Measurements from ENCODE around the gene CDH5. TPM values are rescaled to one million over a fixed set of nuclear protein-coding genes. Genes with fewer than 3 reads are reported as not detected.

The CDH5 gene
- total RNA-seq, 1 donor from 2014 or later: not detected

DNA sequence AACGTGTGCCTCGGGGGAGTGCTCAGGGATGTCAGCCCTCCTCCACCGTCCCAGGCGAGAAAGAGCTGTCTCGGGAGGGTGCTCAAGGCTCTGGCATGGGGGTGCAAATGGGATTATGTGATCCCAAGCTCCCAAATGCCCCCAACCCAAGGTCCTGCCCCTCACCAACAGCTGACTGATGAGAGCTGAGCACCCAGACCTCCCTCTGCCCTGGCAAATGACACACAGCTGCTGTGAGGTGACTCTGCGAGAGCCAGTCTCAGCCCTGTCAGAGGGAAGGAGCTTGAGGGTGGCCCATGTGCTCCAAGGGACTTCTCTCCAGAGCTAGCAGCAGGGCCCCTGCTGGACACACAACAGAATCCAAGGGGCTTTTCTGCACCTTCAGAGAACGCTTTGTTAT is 7.7 kb downstream of the CDH5 start:
- intact Hi-C loops (cut with micrococcal nuclease): no loop called here

- intact Hi-C loops (cut with micrococcal nuclease): no loop called here
Observed at GRCh38 chr16:66375451-66375850, 9.0 kb downstream of the CDH5 start.

- intact Hi-C loops (cut with micrococcal nuclease): no loop called here
Observed at GRCh38 chr16:66376114-66376513, 9.6 kb downstream of the CDH5 start.

DNA sequence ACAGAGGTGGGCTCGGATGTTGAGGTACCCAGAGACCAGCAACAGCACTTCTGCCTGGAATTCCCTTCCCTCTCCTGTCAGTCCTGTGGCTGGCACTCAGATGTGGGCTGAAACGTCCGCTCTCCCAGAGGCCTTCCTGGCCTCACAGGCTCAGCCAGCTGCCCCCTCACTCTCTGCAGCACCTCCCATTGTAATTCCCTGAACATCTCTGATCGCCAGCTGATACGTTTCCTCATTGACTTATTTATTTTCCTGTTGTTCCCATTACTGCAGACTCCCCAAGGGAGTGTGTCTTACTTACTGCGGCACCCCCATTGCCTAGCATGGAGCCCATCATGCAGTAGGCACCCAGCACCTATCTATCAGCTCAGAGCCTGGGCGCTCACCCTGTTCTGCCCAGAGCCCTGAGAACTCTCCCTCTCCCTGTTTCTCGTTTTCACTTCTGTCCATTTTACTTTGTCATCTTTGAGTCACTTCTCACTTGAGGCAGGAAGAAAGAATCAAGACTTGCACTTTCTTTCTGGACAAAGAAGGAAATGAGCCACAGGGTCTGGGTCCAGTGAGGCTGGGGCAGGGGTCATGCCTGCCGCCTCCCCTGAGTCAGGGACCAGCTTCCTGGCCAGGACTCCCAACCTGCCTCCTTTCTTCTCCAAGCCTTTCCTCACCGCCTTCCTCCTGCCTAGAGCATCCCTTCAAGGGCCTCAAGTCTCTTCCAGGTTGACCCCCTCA is 10.2 kb downstream of the CDH5 start:
- intact Hi-C loops (cut with micrococcal nuclease): no loop called here

- intact Hi-C loops (cut with micrococcal nuclease): no loop called here
Observed at GRCh38 chr16:66377324-66377723, 10.8 kb downstream of the CDH5 start.

DNA sequence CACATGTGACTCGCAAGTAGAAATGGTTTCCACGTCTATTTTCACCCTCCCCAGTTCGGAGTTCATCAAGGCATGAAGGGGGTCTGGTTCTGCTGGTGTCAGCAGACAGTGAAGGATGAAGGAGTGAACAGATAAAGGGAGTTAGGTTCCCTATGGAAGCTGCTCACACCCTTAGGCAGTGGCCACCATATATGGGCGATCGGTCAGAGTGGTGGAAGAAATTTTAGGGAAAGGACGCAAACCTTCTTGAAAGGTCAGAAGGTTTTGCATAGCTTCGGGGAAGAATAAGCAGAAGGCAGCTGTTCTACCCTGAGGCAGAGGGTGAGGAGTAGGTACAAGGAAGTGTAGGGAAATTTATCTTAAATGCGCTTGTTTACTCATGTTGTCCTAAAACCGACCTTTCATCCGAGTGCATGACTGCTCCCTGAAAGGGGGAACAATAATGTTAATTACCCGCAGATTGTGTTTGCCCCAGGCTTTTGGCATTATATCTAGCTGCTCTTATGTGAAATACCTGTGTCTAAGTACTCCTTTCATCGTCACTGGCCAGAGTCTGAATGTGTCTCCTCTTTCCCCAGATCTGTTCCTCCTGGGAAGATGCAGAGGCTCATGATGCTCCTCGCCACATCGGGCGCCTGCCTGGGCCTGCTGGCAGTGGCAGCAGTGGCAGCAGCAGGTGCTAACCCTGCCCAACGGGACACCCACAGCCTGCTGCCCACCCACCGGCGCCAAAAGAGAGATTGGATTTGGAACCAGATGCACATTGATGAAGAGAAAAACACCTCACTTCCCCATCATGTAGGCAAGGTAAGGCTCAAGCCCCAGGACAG is 12.5 kb downstream of the CDH5 start:
- intact Hi-C loops (cut with micrococcal nuclease): no loop called here

DNA sequence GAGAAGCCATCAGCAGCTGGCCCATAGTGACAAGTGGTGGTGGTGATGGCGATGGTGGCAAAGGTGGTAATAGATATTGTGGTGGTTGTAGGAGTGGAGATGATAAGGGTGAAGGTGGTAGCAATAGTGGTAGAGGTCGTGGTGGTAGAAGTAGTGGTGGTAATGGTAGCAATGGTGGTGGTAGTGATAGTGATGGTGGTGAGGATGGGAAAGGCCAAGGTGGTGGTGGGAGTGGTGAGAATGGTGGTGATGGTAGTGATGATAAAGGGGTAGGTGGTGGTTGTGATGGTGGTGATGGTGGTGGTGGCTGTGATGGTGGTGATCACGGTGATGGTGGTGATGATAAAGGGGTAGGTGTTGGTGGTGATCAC is 13.1 kb downstream of the CDH5 start:
- intact Hi-C loops (cut with micrococcal nuclease): no loop called here

DNA sequence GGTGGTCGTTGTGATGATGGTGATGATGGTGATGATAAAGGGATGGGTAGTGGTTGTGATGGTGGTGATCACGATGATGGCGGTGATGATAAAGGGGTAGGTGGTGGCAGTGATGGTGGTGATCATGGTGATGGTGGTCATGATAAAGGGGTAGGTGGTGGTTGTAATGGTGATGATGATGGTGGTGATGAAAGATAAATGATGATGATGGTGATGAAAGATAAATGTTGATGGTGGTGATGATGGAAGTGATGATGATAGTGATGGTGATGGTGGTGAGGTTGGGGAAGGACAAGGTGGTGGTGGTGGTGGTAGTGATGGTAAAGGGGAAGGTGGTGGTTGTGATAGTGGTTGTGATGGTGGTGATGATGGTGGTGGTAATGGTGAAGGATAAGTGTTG is 13.9 kb downstream of the CDH5 start:
- intact Hi-C loops (cut with micrococcal nuclease): no loop called here

DNA sequence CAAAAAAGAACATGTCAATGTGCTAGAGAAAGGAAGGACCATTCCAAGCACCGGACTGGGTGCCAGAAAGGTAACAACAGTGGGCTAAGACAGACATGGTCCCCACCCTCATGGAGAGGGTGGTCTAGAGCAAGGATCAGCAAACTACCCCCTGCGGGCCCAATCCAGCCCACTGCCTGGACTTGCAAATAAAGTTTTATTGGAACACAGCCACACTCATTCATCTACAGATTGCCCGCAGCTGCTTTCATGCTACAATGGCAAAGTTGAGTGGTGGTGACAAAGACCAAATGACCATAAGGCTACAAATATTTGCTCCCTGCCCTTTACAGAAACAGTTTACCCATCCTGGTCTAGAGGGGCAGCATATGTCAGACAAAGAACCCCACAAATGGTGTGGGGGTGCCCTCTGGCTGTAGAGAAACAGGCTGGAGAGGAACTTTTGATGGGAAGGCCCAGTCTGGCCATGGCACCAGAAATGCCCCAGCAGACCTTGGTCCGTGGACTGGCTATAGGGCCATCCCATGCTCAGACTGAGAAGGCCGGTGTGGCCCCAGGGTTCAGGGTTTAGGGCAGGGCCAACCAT is 15.2 kb downstream of the CDH5 start:
- intact Hi-C loops (cut with micrococcal nuclease): no loop called here

DNA sequence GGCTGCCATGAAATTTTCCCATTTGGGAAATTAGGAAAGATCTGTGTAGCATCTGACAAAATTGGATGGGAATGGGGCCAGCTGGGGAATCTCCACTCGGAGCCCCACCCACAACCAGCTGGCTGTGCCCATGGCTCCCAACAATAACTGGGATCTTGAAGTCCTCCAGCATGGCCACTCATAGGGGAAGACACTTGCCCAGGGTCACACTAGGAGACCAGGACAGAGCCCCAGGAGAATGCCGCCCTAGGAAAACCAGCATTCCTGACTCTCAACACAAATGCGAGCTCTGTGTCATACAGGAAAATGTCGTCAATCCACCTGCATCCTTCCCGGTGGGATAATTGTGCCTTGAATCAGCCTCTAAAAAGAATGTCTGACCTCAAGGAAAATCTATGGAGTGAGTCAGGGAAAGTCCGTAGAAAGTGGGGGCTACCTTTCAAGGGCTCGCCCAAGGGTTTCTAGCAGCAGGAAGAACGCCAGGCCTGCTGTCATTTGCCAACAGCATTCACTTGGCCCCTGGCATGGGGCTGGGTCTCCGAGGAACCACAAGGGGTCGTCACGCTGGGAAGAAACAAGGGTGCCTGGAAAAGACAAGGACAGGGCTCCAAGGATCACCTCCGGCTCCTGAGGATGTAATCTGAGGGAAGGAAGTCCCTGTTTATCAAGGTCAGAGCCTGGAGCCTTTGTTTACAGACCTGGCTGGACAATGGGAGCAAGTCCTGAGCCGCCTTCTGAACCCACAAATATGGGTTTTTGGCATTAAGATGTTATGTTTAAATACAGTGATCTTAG is 15.9 kb downstream of the CDH5 start:
- intact Hi-C loops (cut with micrococcal nuclease): no loop called here

DNA sequence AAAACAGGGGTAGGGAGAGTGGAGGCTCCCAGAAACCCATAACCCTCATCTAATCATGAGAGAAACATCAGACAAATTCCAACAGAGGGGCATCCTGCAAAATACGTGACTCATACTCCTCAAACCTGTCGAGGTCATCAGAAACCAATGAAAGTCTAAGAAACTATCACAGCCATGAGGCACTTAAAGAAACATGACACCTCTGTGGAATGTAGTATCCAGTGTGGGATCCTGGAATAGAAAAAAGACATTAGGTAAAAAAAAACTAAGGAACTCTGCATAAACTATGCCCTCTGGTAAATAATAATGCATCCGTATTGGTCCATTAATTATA is 16.4 kb downstream of the CDH5 start:
- intact Hi-C loops (cut with micrococcal nuclease): no loop called here

GRCh38 chr16:66383551-66383950 is 17.1 kb downstream of the CDH5 start:
- intact Hi-C loops (cut with micrococcal nuclease): no loop called here

- intact Hi-C loops (cut with micrococcal nuclease): no loop called here
Observed at GRCh38 chr16:66385415-66385814, 18.9 kb downstream of the CDH5 start.

- intact Hi-C loops (cut with micrococcal nuclease): no loop called here
Observed at GRCh38 chr16:66386629-66387622, 20.4 kb downstream of the CDH5 start.

GRCh38 chr16:66387817-66388332 is 21.4 kb downstream of the CDH5 start:
- intact Hi-C loops (cut with micrococcal nuclease): no loop called here

DNA sequence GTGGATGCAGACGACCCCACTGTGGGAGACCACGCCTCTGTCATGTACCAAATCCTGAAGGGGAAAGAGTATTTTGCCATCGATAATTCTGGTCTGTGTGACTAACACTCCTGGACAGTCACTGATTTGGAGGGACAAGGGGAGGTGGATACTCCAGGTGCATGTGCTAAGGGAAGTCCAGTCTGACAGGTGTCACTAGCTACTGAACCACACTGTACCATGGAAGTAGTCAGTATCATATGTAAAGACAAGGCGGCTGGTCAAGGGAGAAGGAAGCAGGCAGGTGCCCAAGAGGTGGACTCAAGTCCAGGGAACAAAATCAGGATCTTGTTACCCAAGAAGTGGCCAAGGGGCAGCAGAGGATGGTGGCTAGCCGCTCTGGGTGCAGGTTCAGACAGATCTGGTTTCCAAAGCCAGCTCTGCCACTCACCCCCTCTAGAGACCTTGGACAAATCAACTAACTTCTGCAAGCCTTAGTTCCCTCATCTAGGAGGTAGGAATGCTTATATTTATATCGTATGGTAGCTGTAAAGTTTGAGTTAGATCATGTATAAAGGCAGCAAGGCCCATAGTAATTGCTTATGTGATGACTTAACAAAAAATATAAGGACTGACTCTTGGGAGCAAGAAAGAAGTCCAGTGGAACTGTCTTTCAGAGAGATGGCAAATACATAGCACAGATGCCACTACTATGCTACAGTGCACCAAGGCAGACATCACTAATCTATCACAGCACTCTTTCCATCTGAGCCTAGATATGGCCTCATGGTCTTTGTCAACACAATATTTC is 22.1 kb downstream of the CDH5 start:
- intact Hi-C loops (cut with micrococcal nuclease): no loop called here

- intact Hi-C loops (cut with micrococcal nuclease): no loop called here
Observed at GRCh38 chr16:66389256-66390176, 23.0 kb downstream of the CDH5 start.

DNA sequence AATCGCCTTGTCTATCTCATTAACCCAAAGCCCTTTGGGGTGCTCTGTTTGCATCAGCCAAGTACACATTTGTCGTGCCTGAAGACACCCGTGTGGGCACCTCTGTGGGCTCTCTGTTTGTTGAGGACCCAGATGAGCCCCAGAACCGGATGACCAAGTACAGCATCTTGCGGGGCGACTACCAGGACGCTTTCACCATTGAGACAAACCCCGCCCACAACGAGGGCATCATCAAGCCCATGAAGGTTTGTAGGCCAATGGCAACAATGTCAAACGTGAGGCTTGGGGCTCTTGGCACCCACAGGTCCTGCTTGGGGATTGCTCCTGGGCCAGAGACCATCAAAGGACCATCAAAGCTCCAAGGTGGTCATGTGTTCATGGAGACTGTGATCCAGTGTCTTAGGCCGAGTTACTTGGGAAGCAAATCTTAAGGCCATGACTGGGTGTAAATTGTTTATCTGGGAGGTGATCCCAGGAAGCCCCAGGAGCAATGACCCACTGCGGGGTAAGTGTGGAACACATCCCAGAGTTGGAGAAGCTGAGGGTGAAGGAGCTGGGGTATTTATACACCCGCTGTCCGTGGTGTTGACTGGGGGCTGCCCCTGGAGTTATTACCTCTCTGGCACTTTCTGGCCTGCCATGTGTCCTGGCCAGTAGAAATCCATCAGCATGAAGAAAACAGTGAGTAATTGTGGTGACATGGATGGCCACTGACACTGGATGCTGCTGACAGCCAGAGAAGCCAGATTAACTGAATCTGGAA is 24.0 kb downstream of the CDH5 start:
- intact Hi-C loops (cut with micrococcal nuclease): no loop called here

Data from T-helper 1 cell treated with Interleukin-12 subunit alpha and Interleukin-12 subunit beta and Interleukin-4 antibody, amounts not matched to agents 30 ng/mL and 1 ng/mL, for 36 hours (primary cell).